SK-N-SH (cell line): ENCODE results near the gene ZNF511.

Experiments used
- CHD2 ChIP-seq: fragments of 150-350 bp; IDR thresholded peaks from 2 replicates; pipeline ENCODE4 v1.6.1; 2018; ENCODE audit warnings: low read length; ENCODE audit not compliant: partially characterized antibody
- EP300 ChIP-seq, 2 experiments: IDR thresholded peaks; 2 replicates each; pipeline versions ENCODE4 v1.4.0 to v1.6.1; 2012; ENCODE audit warnings: borderline replicate concordance in 1 of 2, low read depth in 1 of 2, low read length in 1 of 2
- IRF3 ChIP-seq: fragments of 150-350 bp; IDR thresholded peaks from 2 replicates; pipeline ENCODE4 v1.6.1; 2016; ENCODE audit warnings: mild to moderate bottlenecking, low read depth, low read length
- MXI1 ChIP-seq: IDR thresholded peaks from 2 replicates; pipeline ENCODE4 v1.6.1; 2012; ENCODE audit warnings: mild to moderate bottlenecking, low read depth, low read length, improper control_type of control experiment
- POLR2AphosphoS5 ChIP-seq: IDR thresholded peaks from 2 replicates; pipeline ENCODE4 v1.6.1; 2012; ENCODE audit warnings: low read depth, low read length
- RAD21 ChIP-seq: IDR thresholded peaks from 2 replicates; pipeline ENCODE4 v1.6.1; 2012; ENCODE audit warnings: mild to moderate bottlenecking, low read length
- RXRA ChIP-seq: IDR thresholded peaks from 2 replicates; pipeline ENCODE4 v1.4.0; 2012; ENCODE audit warnings: low read depth, mild to moderate bottlenecking, borderline replicate concordance
- SIN3A ChIP-seq: IDR thresholded peaks from 2 replicates; pipeline ENCODE4 v1.6.1; 2012; ENCODE audit warnings: low read depth, mild to moderate bottlenecking, low read length, moderate library complexity, borderline replicate concordance
- SMC3 ChIP-seq: IDR thresholded peaks from 2 replicates; pipeline ENCODE4 v1.6.1; 2012; ENCODE audit warnings: low read depth, low read length, improper control_type of control experiment
- TAF1 ChIP-seq: IDR thresholded peaks from 2 replicates; pipeline ENCODE4 v1.6.1; 2012; ENCODE audit warnings: low read depth, mild to moderate bottlenecking, low read length, moderate library complexity, borderline replicate concordance
- USF1 ChIP-seq: IDR thresholded peaks from 2 replicates; pipeline ENCODE4 v1.4.0; 2012; ENCODE audit warnings: low read depth, borderline replicate concordance
- YY1 ChIP-seq: IDR thresholded peaks from 2 replicates; pipeline ENCODE4 v1.4.0; 2012; ENCODE audit warnings: low read depth, mild to moderate bottlenecking
- TF ChIP-seq, protein P1 (sequence below): fragments of 200-600 bp; sonication (generic); IDR thresholded peaks from 2 replicates; pipeline ENCODE4 v1.6.1; 2017; ENCODE audit warnings: antibody characterized with exemption, mild to moderate bottlenecking, moderate library complexity
- TF ChIP-seq, protein P2 (sequence below): fragments of 150-350 bp; IDR thresholded peaks from 2 replicates; pipeline ENCODE4 v1.6.1; 2017; ENCODE audit warnings: antibody characterized with exemption, low read length, low read depth, borderline replicate concordance

- TF ChIP-seq SIN3A (no peak), POLR2AphosphoS5 (no peak), SMC3 (no peak), TAF1 (no peak), IRF3 (no peak), USF1 (no peak), RXRA (no peak), YY1 (no peak), RAD21 (no peak), EP300 (IDR thresholded peaks at IDR 0.05; ENCODE audit: borderline replicate concordance in 1 of 2, low read depth in 1 of 2, low read length in 1 of 2) (no peak), CHD2 (no peak), MXI1 (no peak)
- TF ChIP-seq, protein P1, sequence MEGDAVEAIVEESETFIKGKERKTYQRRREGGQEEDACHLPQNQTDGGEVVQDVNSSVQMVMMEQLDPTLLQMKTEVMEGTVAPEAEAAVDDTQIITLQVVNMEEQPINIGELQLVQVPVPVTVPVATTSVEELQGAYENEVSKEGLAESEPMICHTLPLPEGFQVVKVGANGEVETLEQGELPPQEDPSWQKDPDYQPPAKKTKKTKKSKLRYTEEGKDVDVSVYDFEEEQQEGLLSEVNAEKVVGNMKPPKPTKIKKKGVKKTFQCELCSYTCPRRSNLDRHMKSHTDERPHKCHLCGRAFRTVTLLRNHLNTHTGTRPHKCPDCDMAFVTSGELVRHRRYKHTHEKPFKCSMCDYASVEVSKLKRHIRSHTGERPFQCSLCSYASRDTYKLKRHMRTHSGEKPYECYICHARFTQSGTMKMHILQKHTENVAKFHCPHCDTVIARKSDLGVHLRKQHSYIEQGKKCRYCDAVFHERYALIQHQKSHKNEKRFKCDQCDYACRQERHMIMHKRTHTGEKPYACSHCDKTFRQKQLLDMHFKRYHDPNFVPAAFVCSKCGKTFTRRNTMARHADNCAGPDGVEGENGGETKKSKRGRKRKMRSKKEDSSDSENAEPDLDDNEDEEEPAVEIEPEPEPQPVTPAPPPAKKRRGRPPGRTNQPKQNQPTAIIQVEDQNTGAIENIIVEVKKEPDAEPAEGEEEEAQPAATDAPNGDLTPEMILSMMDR = no peak
- TF ChIP-seq, protein P2, sequence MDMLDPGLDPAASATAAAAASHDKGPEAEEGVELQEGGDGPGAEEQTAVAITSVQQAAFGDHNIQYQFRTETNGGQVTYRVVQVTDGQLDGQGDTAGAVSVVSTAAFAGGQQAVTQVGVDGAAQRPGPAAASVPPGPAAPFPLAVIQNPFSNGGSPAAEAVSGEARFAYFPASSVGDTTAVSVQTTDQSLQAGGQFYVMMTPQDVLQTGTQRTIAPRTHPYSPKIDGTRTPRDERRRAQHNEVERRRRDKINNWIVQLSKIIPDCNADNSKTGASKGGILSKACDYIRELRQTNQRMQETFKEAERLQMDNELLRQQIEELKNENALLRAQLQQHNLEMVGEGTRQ = no peak
Measured at GRCh38 chr10:133268532-133268931, 40.2 kb upstream of the ZNF511 start.
